Hepatocyte (in vitro differentiated cells): ENCODE measurements around the gene LDLRAD4. TPM values are rescaled to one million over a fixed set of nuclear protein-coding genes. Genes with fewer than 3 reads are reported as not detected.

Experiments used
- DNase-seq: peaks from one replicate; pipeline ENCODE4 v3.0.0-alpha.2; 2016; ENCODE audit warnings: low spot score
- H2AFZ ChIP-seq: fragments of 200-600 bp; sonication (generic); 2 replicates; pipeline ENCODE4 v1.6.0; 2016; ENCODE audit warnings: antibody characterized with exemption, mild to moderate bottlenecking
- H3K27ac ChIP-seq: fragments of 200-600 bp; sonication (generic); 2 replicates; pipeline ENCODE4 v1.5.1; 2016; ENCODE audit warnings: mild to moderate bottlenecking
- H3K27me3 ChIP-seq: fragments of 200-600 bp; sonication (generic); 2 replicates; pipeline ENCODE4 v1.6.1; 2016
- H3K36me3 ChIP-seq: fragments of 200-600 bp; sonication (generic); replicated peaks from 2 replicates; pipeline ENCODE4 v1.5.1; 2016; ENCODE audit warnings: low read depth; ENCODE audit not compliant: insufficient read depth
- H3K4me1 ChIP-seq: fragments of 200-600 bp; sonication (generic); 2 replicates; pipeline ENCODE4 v1.5.1; 2016; ENCODE audit warnings: mild to moderate bottlenecking, moderate library complexity; ENCODE audit not compliant: insufficient read depth
- H3K4me2 ChIP-seq: fragments of 200-600 bp; sonication (generic); 2 replicates; pipeline ENCODE4 v1.6.0; 2016
- H3K4me3 ChIP-seq: fragments of 200-600 bp; sonication (generic); 2 replicates; pipeline ENCODE4 v1.5.1; 2016; ENCODE audit warnings: mild to moderate bottlenecking
- H3K79me2 ChIP-seq: fragments of 200-600 bp; sonication (generic); 2 replicates; pipeline ENCODE4 v1.6.0; 2017; ENCODE audit warnings: mild to moderate bottlenecking
- H3K9me2 ChIP-seq: fragments of 200-600 bp; sonication (generic); replicated peaks from 2 replicates; pipeline ENCODE4 v1.6.0; 2017; ENCODE audit warnings: mild to moderate bottlenecking; ENCODE audit not compliant: insufficient read depth
- H3K9me3 ChIP-seq: fragments of 200-600 bp; sonication (generic); 2 replicates; pipeline ENCODE4 v1.5.1; 2016; ENCODE audit warnings: low read depth, mild to moderate bottlenecking
- H4K20me1 ChIP-seq: fragments of 200-600 bp; sonication (generic); 2 replicates; pipeline ENCODE4 v1.6.0; 2016; ENCODE audit warnings: mild to moderate bottlenecking; ENCODE audit not compliant: insufficient read depth, poor library complexity, severe bottlenecking
- CTCF ChIP-seq: fragments of 200-600 bp; sonication (generic); IDR thresholded peaks from 2 replicates; pipeline ENCODE4 v1.5.1; 2016; ENCODE audit warnings: antibody characterized with exemption, mild to moderate bottlenecking; ENCODE audit not compliant: poor library complexity
- EZH2 ChIP-seq: fragments of 200-600 bp; sonication (generic); IDR thresholded peaks from 2 replicates; pipeline ENCODE4 v1.6.1; 2016; ENCODE audit warnings: antibody characterized with exemption, mild to moderate bottlenecking, borderline replicate concordance
- EZH2phosphoT487 ChIP-seq: fragments of 200-600 bp; sonication (generic); IDR thresholded peaks from one replicate; pipeline ENCODE4 v1.6.1; 2018; ENCODE audit warnings: antibody characterized with exemption, mild to moderate bottlenecking, low read depth, moderate library complexity; ENCODE audit not compliant: unreplicated experiment, severe bottlenecking
- WGBS: methylation state at CpG from one replicate; pipeline ENCODE4 v1.1.6; 2016; ENCODE audit warnings: low lambda C conversion rate; ENCODE audit errors: missing lambda C conversion rate; 5-methylcytosine and 5-hydroxymethylcytosine counted together
- polyA plus RNA-seq: library from polyadenylated mRNA; unstranded; fragments of >200 nt; fragmentation: Nextera tagmentation; extraction: Ambion mirVana; gene quantifications from 2 replicates; pipeline ENCODE4 v1.2.1, GENCODE V29; 2016
- total RNA-seq: library from RNA; depleted of rRNA; stranded (reverse); fragments of >200 nt; gene quantifications from 2 replicates; pipeline ENCODE4 v1.2.3, GENCODE V29; 2014

The LDLRAD4 gene
- total and polyA plus RNA-seq, 2 experiments from 2014 or later = 15.1 to 29.0 TPM

GRCh38 chr18:13566941-13567746, 348.6 kb downstream of the LDLRAD4 start:
- 60% methylated on average over 18 of the region's 18 CpGs for WGBS
- Histone ChIP-seq H3K4me2 (no peak overlapping the region), H4K20me1 (no peaks in the 10 kb centered on the region), H3K36me3 (no peaks in the 10 kb centered on the region), H3K27ac (peak overlapping the region; percentile 51), H3K9me2 (no peaks in the 10 kb centered on the region), H3K79me2 (no peaks in the 10 kb centered on the region), H3K4me3 (no peak overlapping the region), H2AFZ (no peak overlapping the region), H3K27me3 (no peaks in the 10 kb centered on the region), H3K9me3 (no peaks in the 10 kb centered on the region), H3K4me1 (peaks cover 17% of the 10 kb centered on the region)
- DNase-seq = no peak
- TF ChIP-seq CTCF (no peak), EZH2 (no peak), EZH2phosphoT487 (no peak)

GRCh38 chr18:13568443-13569392, 350.2 kb downstream of the LDLRAD4 start:
- Histone ChIP-seq H3K27ac (peak overlapping the region; percentile 63), H3K4me1 (peaks cover 17% of the 10 kb centered on the region), H3K9me3 (no peaks in the 10 kb centered on the region), H4K20me1 (no peaks in the 10 kb centered on the region), H3K79me2 (no peaks in the 10 kb centered on the region), H3K9me2 (no peaks in the 10 kb centered on the region), H2AFZ (no peak overlapping the region), H3K36me3 (no peaks in the 10 kb centered on the region), H3K4me2 (no peak overlapping the region), H3K27me3 (no peaks in the 10 kb centered on the region), H3K4me3 (no peak overlapping the region)
- peak; percentile 68 for DNase-seq
- no peak for TF ChIP-seq EZH2
- TF ChIP-seq CTCF = no peak
- TF ChIP-seq EZH2phosphoT487 = no peak
- 86% methylated on average over 14 of the region's 14 CpGs for WGBS

- Histone ChIP-seq H3K9me2 (no peaks in the 10 kb centered on the region), H3K4me1 (peaks cover 17% of the 10 kb centered on the region), H3K27me3 (no peaks in the 10 kb centered on the region), H3K79me2 (no peaks in the 10 kb centered on the region), H3K27ac (no peak overlapping the region), H3K9me3 (no peaks in the 10 kb centered on the region), H3K36me3 (no peaks in the 10 kb centered on the region), H4K20me1 (no peaks in the 10 kb centered on the region), H2AFZ (no peak overlapping the region), H3K4me2 (no peak overlapping the region), H3K4me3 (no peak overlapping the region)
- 70% methylated on average over 17 of the region's 17 CpGs for WGBS
- no peak for DNase-seq
- TF ChIP-seq EZH2phosphoT487 (no peak), EZH2 (no peak), CTCF (no peak)
Observed at GRCh38 chr18:13570216-13570615, 351.7 kb downstream of the LDLRAD4 start.
